Measurements from ENCODE around the gene SETX. TPM values are rescaled to one million over a fixed set of nuclear protein-coding genes. Genes with fewer than 3 reads are reported as not detected.
A peak's percentile ranks its signal among the peaks of the same experiment; 100 is the strongest.

Gene SETX
- total RNA-seq, 1 experiment from 2014 or later = 44.3 TPM

DNA sequence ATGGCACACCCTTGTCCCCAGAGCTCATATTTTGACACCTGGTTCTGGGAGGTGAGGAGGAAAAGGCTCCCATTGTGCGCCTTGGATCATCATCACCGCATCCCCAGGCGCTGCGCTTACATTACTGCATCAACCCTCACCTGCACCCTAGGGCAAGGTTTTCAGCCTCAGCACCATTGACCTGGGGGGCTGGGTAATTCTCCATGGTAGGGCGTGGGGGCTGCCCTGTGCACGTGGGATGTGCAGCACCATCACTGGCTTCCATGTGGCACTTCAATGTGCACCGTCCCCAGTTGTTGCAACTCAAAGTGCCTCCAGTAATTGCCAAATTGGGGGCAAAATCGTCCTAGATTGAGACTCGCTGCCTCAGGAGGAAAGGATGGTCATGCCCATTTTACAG lies 109.3 kb downstream of the SETX start:
- Histone ChIP-seq H3K79me2 (ENCODE audit: insufficient read depth, low read length) (no peaks in the 10 kb centered on the region), H3K9me3 (ENCODE audit: control insufficient read depth, low read depth, low read length) (no peaks in the 10 kb centered on the region), H3T11ph (ENCODE audit: low read length) (no peak overlapping the region), H2BK12ac (ENCODE audit: insufficient read length, low read depth, low read length) (no peak overlapping the region), H3K23me2 (ENCODE audit: insufficient read length, low read depth, low read length, poor library complexity, severe bottlenecking) (peaks cover 18% of the 10 kb centered on the region), H2AK5ac (ENCODE audit: insufficient read length, low read length) (no peak overlapping the region), H2BK120ac (ENCODE audit: low read depth, low read length, poor library complexity, severe bottlenecking) (no peak overlapping the region), H3K9ac (ENCODE audit: extremely low read depth, insufficient read length, low read length) (no peak overlapping the region), H4K5ac (ENCODE audit: insufficient read length, low read depth, low read length) (no peak overlapping the region), H3K79me1 (ENCODE audit: insufficient read depth, low read depth, low read length, poor library complexity, severe bottlenecking) (no peaks in the 10 kb centered on the region), H3K4me1 (ENCODE audit: insufficient read depth, low read length) (no peaks in the 10 kb centered on the region; the same call in 1 of the 2 replicates), H3K23ac (ENCODE audit: insufficient read length, low read depth, low read length) (no peak overlapping the region), H3K27ac (ENCODE audit: insufficient read length, low read depth, low read length) (no peak overlapping the region), H3K27me3 (ENCODE audit: insufficient read depth, low read length) (no peaks in the 10 kb centered on the region; the same call in 1 of the 2 replicates), H3K56ac (ENCODE audit: insufficient read length, low read depth, low read length) (no peak overlapping the region), H2BK15ac (ENCODE audit: low read depth, low read length) (no peak overlapping the region), H3K18ac (ENCODE audit: insufficient read length, low read depth, low read length) (no peak overlapping the region), H4K8ac (replicated peaks; ENCODE audit: insufficient read length, low read depth, low read length) (no peak overlapping the region), H2BK5ac (ENCODE audit: insufficient read length, low read length) (no peak overlapping the region), H3K4me2 (ENCODE audit: insufficient read depth, insufficient read length, low read length) (no peak overlapping the region), H3K4ac (ENCODE audit: low read depth, low read length) (no peak overlapping the region), H4K20me1 (ENCODE audit: control insufficient read depth, insufficient read depth, insufficient read length) (no peaks in the 10 kb centered on the region), H2AFZ (ENCODE audit: low read length) (no peak overlapping the region), H4K91ac (ENCODE audit: insufficient read length, low read depth, low read length) (no peak overlapping the region), H2BK20ac (ENCODE audit: low read depth, low read length, poor library complexity, severe bottlenecking) (no peak overlapping the region), H3K14ac (ENCODE audit: insufficient read depth, low read length) (no peak overlapping the region)
- TF ChIP-seq, protein P1, sequence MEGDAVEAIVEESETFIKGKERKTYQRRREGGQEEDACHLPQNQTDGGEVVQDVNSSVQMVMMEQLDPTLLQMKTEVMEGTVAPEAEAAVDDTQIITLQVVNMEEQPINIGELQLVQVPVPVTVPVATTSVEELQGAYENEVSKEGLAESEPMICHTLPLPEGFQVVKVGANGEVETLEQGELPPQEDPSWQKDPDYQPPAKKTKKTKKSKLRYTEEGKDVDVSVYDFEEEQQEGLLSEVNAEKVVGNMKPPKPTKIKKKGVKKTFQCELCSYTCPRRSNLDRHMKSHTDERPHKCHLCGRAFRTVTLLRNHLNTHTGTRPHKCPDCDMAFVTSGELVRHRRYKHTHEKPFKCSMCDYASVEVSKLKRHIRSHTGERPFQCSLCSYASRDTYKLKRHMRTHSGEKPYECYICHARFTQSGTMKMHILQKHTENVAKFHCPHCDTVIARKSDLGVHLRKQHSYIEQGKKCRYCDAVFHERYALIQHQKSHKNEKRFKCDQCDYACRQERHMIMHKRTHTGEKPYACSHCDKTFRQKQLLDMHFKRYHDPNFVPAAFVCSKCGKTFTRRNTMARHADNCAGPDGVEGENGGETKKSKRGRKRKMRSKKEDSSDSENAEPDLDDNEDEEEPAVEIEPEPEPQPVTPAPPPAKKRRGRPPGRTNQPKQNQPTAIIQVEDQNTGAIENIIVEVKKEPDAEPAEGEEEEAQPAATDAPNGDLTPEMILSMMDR (conservative IDR thresholded peaks at IDR 0.05) = no peak
- H3K36me3 Mint-ChIP-seq (ENCODE audit: insufficient read depth in 1 of 3, low read depth in 3 of 3) = no peaks in the 10 kb centered on the region; a peak in 1 of 7 replicates
- WGBS (ENCODE audit: extremely low coverage, insufficient read length, low lambda C conversion rate) = no CpG with 5 or more reads among the region's 9 CpGs
- H3K27me3 Mint-ChIP-seq (ENCODE audit: low read depth) = peaks cover 30% of the 10 kb centered on the region
- H3K27ac Mint-ChIP-seq = no peak overlapping the region
- peak; percentile 22 for DNase-seq
- H3K9me3 Mint-ChIP-seq = no peaks in the 10 kb centered on the region
- peaks cover 10 to 26% of the 10 kb centered on the region in 2 experiments; a peak in 3 of 4 replicates for H3K4me1 Mint-ChIP-seq
- no peak overlapping the region for H3K4me3 Mint-ChIP-seq
